Measurements from ENCODE around the gene BMPR2. TPM values are rescaled to one million over a fixed set of nuclear protein-coding genes. Genes with fewer than 3 reads are reported as not detected.

BMPR2 gene
- total and polyA plus RNA-seq, 2 of the 4 experiments (the other 2 are of a cell fraction), result 17.0 to 30.1 TPM

DNA sequence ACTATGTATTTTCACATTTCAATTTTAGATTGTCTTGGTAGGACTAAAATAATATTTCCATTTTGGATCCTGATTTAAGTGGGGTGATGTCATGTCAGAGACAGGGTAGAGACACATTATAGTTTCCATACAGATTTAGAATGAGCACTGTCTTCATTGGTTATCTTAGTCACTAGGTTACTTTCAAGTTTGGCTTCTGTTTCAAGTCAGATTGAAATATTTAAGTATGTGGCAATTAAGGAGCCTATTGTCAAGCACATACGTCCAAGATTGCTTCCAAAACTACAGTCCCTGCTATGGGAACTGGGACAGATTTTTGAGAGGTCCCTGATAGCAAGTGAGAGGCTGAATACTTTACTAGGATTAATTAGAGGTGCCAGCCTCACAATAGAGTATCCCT, 169.4 kb downstream of the BMPR2 start:
- Histone ChIP-seq H2BK15ac (ENCODE audit: low read depth, low read length) (no peak overlapping the region), H2AK9ac (replicated peaks; ENCODE audit: low read depth, low read length, poor library complexity) (no peak overlapping the region), H3K23ac (ENCODE audit: low read depth, low read length) (no peak overlapping the region), H3K9me1 (ENCODE audit: insufficient read depth, low read length) (no peaks in the 10 kb centered on the region; the same call in none of the 2 replicates), H4K20me1 (ENCODE audit: insufficient read depth, low read length) (no peaks in the 10 kb centered on the region; the same call in 1 of the 2 replicates), H3K36me3 (ENCODE audit: control insufficient read depth, insufficient read depth, low read length) (peaks cover 8% of the 10 kb centered on the region), H3K79me1 (ENCODE audit: low read depth in 1 of 2, low read length in 2 of 2) (peaks cover 4 to 17% of the 10 kb centered on the region in 2 experiments; a peak in 3 of 4 replicates), H3K56ac (ENCODE audit: extremely low read depth, insufficient read depth, low read length) (no peak overlapping the region), H3K18ac (ENCODE audit: low read depth, low read length) (no peak overlapping the region), H2AK5ac (ENCODE audit: low read depth, low read length) (no peak overlapping the region), H2BK20ac (ENCODE audit: low read depth, low read length) (no peak overlapping the region), H3K9ac (ENCODE audit: low read depth, low read length) (no peak overlapping the region), H3K14ac (replicated peaks; ENCODE audit: low read depth, low read length) (no peak overlapping the region), H3K27ac (ENCODE audit: insufficient read depth, low read length) (no peak overlapping the region), H4K91ac (ENCODE audit: insufficient read depth, low read depth, low read length) (no peak overlapping the region), H2AFZ (replicated peaks; ENCODE audit: low read length, poor library complexity) (no peak overlapping the region), H4K5ac (ENCODE audit: low read depth, low read length) (no peak overlapping the region), H3K4me3 (ENCODE audit: insufficient read depth, low read depth, low read length) (no peak overlapping the region), H3K27me3 (ENCODE audit: control insufficient read depth, insufficient read depth, low read length) (no peaks in the 10 kb centered on the region), H3K4ac (ENCODE audit: low read depth, low read length) (no peak overlapping the region), H2BK5ac (ENCODE audit: low read depth, low read length, poor library complexity, severe bottlenecking) (no peak overlapping the region), H3K4me2 (ENCODE audit: low read depth, low read length) (no peak overlapping the region), H2BK120ac (ENCODE audit: low read depth, low read length) (no peak overlapping the region), H4K8ac (ENCODE audit: low read depth in 2 of 2, low read length in 2 of 2) (no peak overlapping the region), H3K4me1 (ENCODE audit: control insufficient read depth, insufficient read depth, low read length) (no peaks in the 10 kb centered on the region), H3K9me3 (ENCODE audit: control insufficient read depth, insufficient read depth, low read length) (no peaks in the 10 kb centered on the region)
- in situ Hi-C loops (cut with MboI; ENCODE audit: low sequenced_read_pairs), result no loop called here
- ChIA-PET CTCF (no interaction called here), POLR2A (ENCODE audit: unreplicated experiment) (no interaction called here)
- WGBS, 2 experiments (ENCODE audit: extremely low coverage in 2 of 2, insufficient read length in 1 of 2), result no CpG with 5 or more reads among the region's 1 CpG
- dilution Hi-C loops (cut with HindIII; ENCODE audit: low sequenced_read_pairs, unreplicated experiment), result no loop called here
- intact Hi-C loops (cut with micrococcal nuclease), result loop anchor here (10.0 kb wide), 2 partner anchors 81 to 171 kb away; partner anchors contain the start of gene BMPR2
- ATAC-seq (ENCODE audit: low read depth) (no peak), DNase-seq (peak; percentile 6)
- TF ChIP-seq POLR2A (IDR thresholded peaks at IDR 0.05; ENCODE audit: low read depth, low read length) (no peak), RCOR1 (IDR thresholded peaks at IDR 0.05; ENCODE audit: insufficient replicate concordance, low read length) (no peak), RFX5 (IDR thresholded peaks at IDR 0.05; ENCODE audit: low read depth, low read length) (no peak), MAFK (IDR thresholded peaks at IDR 0.05; ENCODE audit: low read depth, low read length) (no peak), SMC3 (IDR thresholded peaks at IDR 0.05; ENCODE audit: low read depth, low read length) (no peak), FOS (IDR thresholded peaks at IDR 0.05; ENCODE audit: low read depth, low read length) (no peak), NFE2L2 (IDR thresholded peaks at IDR 0.05; ENCODE audit: low read depth, low read length) (no peak), MAZ (IDR thresholded peaks at IDR 0.05; ENCODE audit: borderline replicate concordance, low read depth, low read length) (no peak)
- TF ChIP-seq, protein P1, sequence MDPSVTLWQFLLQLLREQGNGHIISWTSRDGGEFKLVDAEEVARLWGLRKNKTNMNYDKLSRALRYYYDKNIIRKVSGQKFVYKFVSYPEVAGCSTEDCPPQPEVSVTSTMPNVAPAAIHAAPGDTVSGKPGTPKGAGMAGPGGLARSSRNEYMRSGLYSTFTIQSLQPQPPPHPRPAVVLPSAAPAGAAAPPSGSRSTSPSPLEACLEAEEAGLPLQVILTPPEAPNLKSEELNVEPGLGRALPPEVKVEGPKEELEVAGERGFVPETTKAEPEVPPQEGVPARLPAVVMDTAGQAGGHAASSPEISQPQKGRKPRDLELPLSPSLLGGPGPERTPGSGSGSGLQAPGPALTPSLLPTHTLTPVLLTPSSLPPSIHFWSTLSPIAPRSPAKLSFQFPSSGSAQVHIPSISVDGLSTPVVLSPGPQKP (IDR thresholded peaks at IDR 0.05; ENCODE audit: borderline replicate concordance, low read depth, low read length), result no peak
- TF ChIP-seq, protein P2, sequence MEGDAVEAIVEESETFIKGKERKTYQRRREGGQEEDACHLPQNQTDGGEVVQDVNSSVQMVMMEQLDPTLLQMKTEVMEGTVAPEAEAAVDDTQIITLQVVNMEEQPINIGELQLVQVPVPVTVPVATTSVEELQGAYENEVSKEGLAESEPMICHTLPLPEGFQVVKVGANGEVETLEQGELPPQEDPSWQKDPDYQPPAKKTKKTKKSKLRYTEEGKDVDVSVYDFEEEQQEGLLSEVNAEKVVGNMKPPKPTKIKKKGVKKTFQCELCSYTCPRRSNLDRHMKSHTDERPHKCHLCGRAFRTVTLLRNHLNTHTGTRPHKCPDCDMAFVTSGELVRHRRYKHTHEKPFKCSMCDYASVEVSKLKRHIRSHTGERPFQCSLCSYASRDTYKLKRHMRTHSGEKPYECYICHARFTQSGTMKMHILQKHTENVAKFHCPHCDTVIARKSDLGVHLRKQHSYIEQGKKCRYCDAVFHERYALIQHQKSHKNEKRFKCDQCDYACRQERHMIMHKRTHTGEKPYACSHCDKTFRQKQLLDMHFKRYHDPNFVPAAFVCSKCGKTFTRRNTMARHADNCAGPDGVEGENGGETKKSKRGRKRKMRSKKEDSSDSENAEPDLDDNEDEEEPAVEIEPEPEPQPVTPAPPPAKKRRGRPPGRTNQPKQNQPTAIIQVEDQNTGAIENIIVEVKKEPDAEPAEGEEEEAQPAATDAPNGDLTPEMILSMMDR (conservative IDR thresholded peaks at IDR 0.05; ENCODE audit: low read depth, low read length), result no peak
- TF ChIP-seq, protein P3, sequence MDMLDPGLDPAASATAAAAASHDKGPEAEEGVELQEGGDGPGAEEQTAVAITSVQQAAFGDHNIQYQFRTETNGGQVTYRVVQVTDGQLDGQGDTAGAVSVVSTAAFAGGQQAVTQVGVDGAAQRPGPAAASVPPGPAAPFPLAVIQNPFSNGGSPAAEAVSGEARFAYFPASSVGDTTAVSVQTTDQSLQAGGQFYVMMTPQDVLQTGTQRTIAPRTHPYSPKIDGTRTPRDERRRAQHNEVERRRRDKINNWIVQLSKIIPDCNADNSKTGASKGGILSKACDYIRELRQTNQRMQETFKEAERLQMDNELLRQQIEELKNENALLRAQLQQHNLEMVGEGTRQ (IDR thresholded peaks at IDR 0.05; ENCODE audit: low read depth, low read length), result no peak
- no TSS peak for BruUV-seq (replicated peaks)
